ENCODE measurements around the gene CELF4.

- TF ChIP-seq CTCF (IDR thresholded peaks at IDR 0.05; ENCODE audit: low read depth, low read length, poor library complexity, severe bottlenecking) (no peak), EZH2phosphoT487 (IDR thresholded peaks at IDR 0.05; ENCODE audit: borderline replicate concordance, low read length) (no peak)
Measured at GRCh38 chr18:37397814-37398213, 167.8 kb downstream of the CELF4 start.
